ENCODE results near the gene UNCX.
"Not testable (repeated sequence)": the region's sequence is repeated elsewhere in the genome, so short reads cannot be mapped to it uniquely, and the experiment has no call there.

UNCX gene

GRCh38 chr7:1259621-1260243, 27.1 kb downstream of the UNCX start:
- no peak for DNase-seq

- DNase-seq, result no peak
These were observed 27.6 kb downstream of the UNCX start for GRCh38 chr7:1260244-1260635.

- not testable (repeated sequence) for DNase-seq
These were observed 28.4 kb downstream of the UNCX start for GRCh38 chr7:1261036-1261435.

GRCh38 chr7:1262441-1262840, 29.8 kb downstream of the UNCX start:
- no peak for DNase-seq

GRCh38 chr7:1263391-1263951, 30.8 kb downstream of the UNCX start:
- DNase-seq, result no peak

GRCh38 chr7:1264345-1265280, 31.9 kb downstream of the UNCX start:
- no peak for DNase-seq

- no peak for DNase-seq
These were observed 34.6 kb downstream of the UNCX start for GRCh38 chr7:1267016-1267900.

GRCh38 chr7:1268076-1268815, 35.6 kb downstream of the UNCX start:
- no peak for DNase-seq

- no peak for DNase-seq
These were observed 36.2 kb downstream of the UNCX start for GRCh38 chr7:1268866-1269265.

- DNase-seq, result no peak
These were observed 36.7 kb downstream of the UNCX start for GRCh38 chr7:1269336-1269890.

GRCh38 chr7:1270181-1270580, 37.5 kb downstream of the UNCX start:
- DNase-seq, result no peak

- DNase-seq, result no peak
These were observed 38.4 kb downstream of the UNCX start for GRCh38 chr7:1271046-1271445.

- no peak for DNase-seq
These were observed 39.0 kb downstream of the UNCX start for GRCh38 chr7:1271656-1272055.

- not testable (repeated sequence) for DNase-seq
These were observed 39.5 kb downstream of the UNCX start for GRCh38 chr7:1272136-1272535.

- DNase-seq, result no peak
These were observed 41.6 kb downstream of the UNCX start for GRCh38 chr7:1274121-1274875.

- no peak for DNase-seq
These were observed 42.3 kb downstream of the UNCX start for GRCh38 chr7:1274876-1275375.

GRCh38 chr7:1275451-1276381, 43.0 kb downstream of the UNCX start:
- DNase-seq, result no peak

- no peak for DNase-seq
These were observed 44.0 kb downstream of the UNCX start for GRCh38 chr7:1276626-1277175.

GRCh38 chr7:1278543-1278942, 45.9 kb downstream of the UNCX start:
- no peak for DNase-seq
